Caki2 (cell line): ENCODE data around the gene HMGN2. TPM values are rescaled to one million over a fixed set of nuclear protein-coding genes. Genes with fewer than 3 reads are reported as not detected.
"Not testable (repeated sequence)": the region's sequence is repeated elsewhere in the genome, so short reads cannot be mapped to it uniquely, and the experiment has no call there.

Experiments used
- DNase-seq: peaks from one replicate; pipeline ENCODE4 v3.0.0-alpha.2; 2015; ENCODE audit warnings: low read depth
- in situ Hi-C: cut with HindIII; loops from 2 replicates; pipeline ENCODE4 v1.10.0; 2016; ENCODE audit warnings: low sequenced_read_pairs, low pct_unique_long_range_greater_than_20kb, mixed read lengths
- total RNA-seq: library from RNA; depleted of rRNA; stranded (reverse); fragments of >200 nt; shearing (Covaris generic); gene quantifications from 2 replicates; pipeline ENCODE4 v1.2.3, GENCODE V29; 2014; ENCODE audit warnings: low replicate concordance

HMGN2 gene
- total RNA-seq, 1 experiment from 2014 or later: 785 TPM

DNA sequence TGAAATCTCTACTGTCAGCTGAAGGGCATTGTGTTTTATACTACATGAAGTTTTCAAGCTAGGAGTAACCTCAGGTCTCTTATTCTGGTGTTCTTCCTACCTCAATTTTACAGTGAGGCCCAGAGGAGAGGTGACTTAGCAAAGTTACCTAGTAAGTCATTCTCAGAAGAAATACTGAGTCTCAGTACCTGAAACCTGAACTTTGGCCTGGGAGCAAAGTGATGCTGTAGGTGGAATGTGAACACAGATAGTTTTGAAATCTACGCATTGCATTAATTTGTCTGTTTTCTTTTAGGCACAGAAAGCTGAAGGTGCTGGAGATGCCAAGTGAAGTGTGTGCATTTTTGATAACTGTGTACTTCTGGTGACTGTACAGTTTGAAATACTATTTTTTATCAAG, 2.6 kb downstream of the HMGN2 start:
- DNase-seq: no peak
- in situ Hi-C loops: no loop called here

DNA sequence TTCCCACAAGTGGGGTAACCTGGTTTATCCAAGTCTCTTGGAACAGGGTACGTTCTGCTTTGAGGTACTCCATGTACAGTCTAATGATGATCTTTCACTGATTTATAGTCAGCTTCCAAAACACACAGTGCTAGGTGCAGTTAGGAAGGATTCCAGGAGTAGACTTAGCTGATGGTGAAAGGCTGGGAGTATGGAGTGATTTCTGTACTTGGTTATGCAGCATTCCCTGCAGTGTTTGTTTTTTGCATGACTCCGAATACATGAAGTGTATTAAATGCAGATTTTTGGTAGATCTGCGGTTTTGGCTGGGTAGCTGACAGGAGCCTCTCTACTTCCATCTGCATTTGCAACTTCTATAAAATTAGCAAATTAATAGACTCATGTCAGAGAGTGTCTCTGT, 3.7 kb downstream of the HMGN2 start:
- in situ Hi-C loops: no loop called here
- no peak for DNase-seq

DNA sequence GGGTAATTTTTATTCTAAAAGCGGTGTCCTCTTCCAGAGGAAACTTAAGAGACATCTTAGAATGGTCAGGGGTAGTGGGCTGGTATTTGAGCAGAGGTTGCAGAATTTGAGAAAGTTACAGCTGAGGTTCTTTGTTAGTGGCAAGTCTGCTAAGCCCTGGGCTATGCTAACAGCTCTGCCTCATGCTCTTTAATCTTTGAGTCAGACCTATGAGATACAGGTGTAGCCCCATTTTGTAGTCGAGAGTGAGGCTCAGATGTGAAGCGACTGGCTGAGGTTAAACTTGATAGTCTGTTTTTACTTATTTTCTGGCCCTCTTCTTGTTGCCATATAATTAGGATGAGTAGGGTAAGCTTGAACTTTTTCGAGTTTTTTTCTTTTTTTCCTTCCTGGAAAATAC, 4.7 kb downstream of the HMGN2 start:
- no peak for DNase-seq
- in situ Hi-C loops: no loop called here

DNA sequence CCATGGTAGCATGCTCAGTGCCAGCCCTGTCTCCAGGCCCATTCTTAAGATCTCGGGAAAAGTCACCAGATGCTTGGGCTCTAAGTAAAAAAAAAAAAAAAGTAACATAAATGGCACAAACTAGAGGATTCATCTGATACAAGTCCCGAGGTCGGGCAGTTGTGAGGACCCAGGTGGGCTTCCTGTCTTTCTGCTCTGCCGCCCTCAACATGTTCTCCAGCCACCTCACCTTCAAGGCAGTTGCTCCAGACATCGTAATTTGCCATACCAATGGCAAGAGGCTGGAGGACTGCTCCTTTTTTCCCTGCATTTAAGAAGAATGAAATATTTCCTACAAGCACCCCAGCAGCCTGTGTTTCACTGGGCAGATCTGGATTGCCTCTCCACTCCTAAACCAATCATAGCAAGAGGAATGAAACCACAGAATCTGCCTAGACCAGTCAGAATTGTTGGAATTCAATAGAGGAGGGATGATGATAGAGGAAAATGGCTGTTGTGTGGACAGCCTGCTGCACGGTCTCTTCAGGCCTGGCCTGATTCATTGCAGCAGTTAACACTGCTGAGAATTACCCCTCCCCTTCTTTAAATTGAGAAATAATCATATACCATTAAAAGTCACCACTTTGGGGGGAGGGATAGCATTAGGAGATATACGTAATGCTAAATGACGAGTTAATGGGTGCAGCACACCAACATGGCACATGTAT, 5.4 kb downstream of the HMGN2 start:
- peak; percentile 18 for DNase-seq
- in situ Hi-C loops: no loop called here

DNA sequence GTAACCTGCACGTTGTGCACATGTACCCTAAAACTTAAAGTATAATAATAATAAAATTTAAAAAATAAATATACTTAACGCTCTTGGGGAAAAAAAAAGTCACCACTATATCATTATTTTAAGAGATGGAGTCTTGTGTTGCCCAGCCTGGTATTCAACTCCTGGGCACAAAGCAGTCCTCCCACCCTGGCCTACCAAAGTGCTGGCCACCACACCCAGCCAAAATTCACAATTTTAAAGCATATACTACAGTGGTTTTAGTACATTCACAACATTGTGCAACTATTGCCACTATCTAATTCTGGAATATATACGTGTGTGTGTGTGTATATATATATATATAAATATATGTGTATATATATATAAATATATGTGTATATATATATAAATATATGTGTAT, 5.9 kb downstream of the HMGN2 start:
- in situ Hi-C loops: no loop called here
- DNase-seq: no peak

DNA sequence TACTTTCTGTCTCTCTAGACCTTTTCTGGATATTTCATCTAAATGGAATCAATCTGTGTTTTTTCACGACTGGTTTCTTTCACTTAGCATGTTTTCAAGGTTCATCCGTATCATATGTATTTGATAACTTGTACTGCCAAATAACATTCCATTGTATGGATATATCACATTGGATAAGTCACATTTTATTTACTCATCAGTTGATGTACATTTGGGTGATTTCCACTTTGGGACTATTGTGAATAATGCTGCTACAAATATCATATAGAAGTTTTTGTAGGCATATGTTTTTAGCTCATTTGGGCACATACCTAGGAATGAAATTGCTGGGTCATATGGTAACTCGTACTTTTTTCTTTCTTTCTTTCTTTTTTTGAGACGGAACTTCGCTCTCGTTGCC, 6.7 kb downstream of the HMGN2 start:
- in situ Hi-C loops: no loop called here

DNA sequence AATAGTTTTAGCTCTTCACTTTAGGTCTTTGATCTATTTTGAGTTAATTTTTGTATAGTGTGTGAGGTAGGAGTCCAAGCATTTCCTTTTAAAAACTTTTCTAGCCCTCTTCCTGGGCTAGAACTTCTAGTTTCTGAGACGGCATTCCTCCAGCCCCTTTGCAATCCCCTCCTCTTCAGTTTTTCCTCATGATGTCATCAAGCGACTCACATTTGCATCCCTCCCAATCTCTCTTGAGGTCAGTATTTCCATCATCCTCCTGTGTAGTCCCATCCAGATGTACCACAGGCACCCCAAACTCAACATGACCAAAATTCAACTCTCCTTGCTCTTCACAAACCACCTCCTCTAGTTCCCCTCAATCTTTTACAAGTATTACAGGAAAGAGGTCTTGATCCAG, 10.7 kb downstream of the HMGN2 start:
- in situ Hi-C loops: no loop called here

More for the DNA sequence above, 6.7 kb downstream of the HMGN2 start:
- DNase-seq: no peak

DNA sequence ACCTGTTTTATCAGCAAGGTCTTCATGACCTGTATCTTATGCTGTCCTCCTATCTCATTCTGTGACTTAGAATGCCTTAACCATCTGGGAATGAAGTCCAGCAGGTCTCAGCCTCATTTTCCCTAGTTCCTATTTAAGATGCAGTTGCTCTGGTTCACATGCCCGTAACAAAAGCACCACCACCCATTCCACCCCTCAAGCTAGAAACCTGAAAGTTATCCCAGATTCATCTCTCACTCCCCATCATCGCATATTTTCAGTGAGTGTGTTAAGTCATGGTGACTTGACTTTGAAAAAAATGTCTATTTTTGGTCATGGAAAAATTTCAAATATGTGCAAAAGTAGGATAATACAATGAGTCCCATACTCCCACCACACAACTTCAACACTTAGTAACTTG, 11.7 kb downstream of the HMGN2 start:
- DNase-seq: no peak
- in situ Hi-C loops: no loop called here

More for the DNA sequence above, 10.7 kb downstream of the HMGN2 start:
- no peak for DNase-seq

DNA sequence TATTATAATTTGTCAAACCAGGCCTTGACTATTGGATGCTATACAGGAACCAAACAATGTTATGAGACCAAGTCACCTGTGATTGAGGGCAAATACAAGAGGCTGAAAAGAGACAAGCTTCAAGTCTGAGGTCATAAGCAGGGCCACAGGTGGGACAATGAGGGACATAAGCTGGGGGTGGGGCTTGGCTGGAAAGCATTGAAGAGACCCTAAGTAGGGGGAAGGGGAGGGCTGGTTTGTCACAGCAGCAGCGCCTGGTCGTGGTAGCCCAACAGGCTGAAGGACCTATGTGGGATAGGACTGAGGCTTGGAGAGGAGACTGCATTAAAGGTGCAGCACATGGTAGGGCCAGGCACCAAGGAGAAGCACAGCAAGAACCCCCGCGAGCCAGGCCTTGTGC, 17.9 kb downstream of the HMGN2 start:
- no peak for DNase-seq
- in situ Hi-C loops: no loop called here

DNA sequence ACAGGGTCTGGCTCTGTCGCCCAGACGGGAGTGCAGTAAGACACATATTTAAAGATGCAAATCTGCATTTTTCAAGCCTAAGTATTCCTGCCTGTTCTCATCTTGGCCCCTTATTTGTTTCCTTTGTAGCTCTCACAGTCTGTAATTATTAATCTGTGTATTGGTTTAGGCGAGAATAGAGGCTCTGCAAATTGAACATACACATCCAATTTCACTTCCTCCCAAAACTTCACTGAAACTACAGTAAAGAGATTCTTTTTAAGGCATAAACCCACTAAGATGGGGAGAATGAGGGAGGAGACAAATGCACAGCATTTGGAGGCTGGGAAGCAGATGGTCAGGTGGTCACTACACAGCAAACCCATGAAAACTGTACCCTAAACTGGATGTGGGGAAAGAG, 21.0 kb downstream of the HMGN2 start:
- DNase-seq: no peak
- in situ Hi-C loops: no loop called here

DNA sequence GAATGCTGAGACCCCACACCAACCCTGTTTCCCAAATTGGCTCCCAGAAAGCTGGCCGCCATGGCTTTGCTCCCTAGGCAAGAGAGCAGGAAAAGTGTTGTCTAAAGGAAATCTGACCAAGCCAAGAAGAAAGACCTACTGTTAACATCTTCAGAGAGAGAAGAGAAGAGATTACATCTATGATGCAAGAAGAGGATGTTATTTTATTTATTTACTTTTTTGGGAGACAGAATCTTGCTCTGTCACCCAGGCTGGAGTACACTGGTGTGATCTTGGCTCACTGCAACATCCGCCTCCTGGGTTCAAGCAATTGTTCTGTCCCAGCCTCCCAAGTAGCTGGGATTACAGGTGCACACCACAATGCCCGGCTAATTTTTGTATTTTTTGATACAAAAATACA, 21.7 kb downstream of the HMGN2 start:
- in situ Hi-C loops: no loop called here
- DNase-seq: no peak

DNA sequence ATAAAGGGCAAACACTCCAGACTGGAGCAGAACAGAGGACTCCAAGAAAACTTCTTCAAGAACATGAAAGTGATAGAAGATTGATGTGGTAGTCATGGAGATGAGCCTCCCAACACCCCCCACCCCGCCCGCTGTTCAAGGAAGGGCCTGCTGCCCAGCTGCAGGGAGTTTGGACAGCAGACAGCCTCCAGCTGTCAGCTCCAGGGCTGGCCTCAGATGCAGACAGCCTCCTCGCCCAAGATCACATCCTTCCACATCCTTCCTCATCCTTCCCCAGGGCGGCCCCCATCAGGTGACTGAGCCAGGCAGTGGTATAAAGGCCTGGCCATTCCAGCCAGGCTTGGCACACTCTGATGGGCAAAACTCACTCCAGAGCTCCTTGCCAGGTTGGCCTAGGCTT, 24.6 kb downstream of the HMGN2 start:
- in situ Hi-C loops: no loop called here
- DNase-seq: no peak

DNA sequence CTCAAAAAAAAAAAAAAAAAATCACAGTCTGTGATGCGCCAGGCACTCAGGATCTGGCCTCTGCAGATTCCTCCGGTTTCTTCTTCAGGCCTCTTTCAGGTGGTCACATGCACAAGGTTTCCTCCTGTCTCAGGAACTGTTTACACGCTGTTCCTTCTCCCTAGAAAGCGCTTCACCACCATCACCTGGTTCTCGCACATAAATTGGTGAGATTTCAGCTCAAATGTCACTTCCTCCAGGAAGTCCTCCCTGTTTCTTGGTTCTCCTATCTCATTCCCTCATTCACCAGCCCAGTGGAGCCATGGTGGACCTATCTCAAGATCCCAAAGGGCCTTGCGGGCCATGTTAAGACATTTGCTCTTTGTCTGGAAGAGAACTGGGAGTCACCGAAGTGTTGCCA, 26.7 kb downstream of the HMGN2 start:
- DNase-seq: no peak
- in situ Hi-C loops: no loop called here

DNA sequence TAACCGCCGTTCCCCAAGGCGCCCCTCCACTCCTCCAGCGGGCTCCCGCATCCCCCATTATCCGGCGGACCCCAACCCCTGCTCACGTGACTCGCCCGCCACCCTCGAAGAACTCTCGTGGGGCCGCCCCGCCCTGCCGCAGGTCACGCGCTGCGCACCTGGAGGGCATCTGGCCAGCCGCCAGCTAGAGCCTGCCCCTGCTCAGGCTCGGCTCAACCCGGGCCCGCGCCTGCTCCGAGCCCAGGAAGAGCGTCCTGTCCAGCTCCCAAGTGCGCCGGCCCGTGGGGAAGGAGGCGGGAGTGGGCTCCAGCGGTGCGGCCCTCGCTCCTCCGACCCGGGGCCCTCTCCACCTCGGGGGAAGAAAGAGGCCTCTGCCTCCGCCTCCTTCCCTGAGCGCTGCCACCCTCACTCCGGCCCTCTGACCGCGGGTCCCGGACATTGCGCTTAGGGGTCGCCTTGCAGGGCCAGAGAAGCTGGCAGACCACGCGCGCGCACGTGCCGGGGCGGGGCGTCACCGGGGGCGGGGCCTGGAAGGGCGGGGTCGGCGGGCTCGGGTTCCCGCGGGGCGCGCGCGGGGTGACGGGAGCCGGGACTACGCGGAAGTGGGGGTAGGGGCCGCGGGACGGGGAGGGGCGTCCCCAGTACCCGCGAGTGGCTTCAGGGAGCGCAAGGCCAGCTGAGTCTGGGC, 28.4 kb downstream of the HMGN2 start:
- peak; percentile 90 for DNase-seq

DNA sequence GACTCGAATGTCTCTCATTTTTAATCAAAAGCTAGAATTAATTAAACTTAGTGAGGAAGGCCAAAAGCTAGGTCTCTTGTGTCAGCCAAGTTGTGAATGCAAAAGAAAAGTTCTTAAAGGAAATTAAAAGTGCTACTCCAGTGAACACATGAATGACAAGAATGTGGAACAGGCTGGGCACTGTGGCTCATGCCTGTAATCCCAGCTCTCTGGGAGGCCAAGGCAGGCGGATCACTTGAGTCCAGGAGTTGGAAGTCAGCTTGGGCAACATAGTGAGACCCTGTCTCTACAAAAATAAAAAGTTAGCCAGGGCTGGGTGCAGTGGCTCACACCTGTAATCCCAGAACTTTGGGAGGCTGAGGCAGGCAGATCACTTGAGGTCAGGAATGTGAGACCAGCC, 38.5 kb downstream of the HMGN2 start:
- in situ Hi-C loops: not testable (repeated sequence)
- peak; percentile 33 for DNase-seq

More for the DNA sequence above, 28.4 kb downstream of the HMGN2 start:
- in situ Hi-C loops: no loop called here

DNA sequence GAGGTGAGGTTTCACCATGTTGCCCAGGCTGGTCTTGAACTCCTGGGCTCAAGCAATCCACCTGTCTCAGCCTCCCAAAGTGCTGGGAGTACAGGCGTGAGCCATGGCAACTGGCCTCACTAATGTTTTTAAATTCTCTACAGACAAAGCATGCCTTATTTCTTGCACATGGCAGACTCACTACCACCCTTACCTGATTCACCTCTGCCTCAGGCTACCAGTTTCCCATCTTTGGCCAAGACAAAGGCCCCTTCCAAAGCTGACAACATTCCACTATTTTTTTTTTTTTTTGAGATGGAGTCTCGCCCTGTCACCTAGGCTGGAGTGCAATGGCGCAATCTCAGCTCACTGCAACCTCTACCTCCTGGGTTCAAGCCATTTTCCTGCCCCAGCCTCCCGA, 43.6 kb downstream of the HMGN2 start:
- DNase-seq, in situ Hi-C loops: not testable (repeated sequence)

DNA sequence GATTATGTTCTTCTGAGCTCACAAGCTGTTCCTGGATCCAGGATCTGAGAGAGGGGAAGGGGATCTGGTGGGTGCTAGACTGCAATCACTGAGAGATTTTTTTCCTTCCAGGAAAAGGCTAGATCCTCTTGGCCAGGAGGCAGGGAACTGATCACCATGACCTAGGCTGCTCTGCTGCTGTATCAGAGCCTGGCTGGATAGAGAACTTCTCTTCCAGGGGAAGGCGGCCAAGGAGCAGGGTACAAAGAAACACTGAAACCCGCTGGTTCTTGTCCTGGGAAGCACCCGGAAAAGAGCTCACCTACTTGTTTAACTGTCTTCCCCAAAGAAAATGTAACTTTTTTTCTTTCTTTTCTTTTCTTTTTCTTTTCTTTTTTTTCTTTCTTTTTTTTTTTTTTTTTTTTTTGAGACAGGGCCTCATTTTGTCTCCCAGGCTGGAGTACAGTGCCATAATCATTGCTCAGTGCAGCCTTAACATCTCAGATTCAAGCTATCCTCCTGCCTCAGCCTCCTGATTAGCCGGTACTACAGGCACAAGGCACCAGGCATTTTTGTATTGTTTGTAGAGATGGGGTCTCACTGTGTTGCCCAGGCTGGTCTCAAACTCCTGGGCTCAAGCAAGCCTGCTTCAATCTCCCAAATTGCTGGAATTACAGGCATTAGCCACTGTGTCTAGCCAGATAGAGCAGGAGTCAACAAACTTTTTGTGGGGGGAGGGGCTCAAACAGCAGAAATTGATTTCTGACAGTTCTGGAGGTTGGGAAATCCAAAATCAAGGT, 44.9 kb downstream of the HMGN2 start:
- in situ Hi-C loops: no loop called here
- DNase-seq: no peak

DNA sequence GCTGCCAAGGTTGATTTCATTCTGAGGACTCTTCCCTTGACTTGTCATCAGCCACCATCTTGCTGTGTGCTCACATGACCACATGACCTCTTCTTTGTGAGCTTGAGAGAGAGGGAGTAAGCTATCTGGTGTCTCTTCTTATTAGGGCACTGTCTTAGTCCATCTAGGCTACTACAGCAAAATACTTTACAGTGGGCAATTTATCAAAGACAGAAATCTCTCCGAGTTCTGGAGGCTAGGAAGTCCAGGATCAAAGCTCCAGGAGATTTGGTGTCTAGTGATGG, 45.5 kb downstream of the HMGN2 start:
- in situ Hi-C loops: no loop called here
- DNase-seq: no peak

DNA sequence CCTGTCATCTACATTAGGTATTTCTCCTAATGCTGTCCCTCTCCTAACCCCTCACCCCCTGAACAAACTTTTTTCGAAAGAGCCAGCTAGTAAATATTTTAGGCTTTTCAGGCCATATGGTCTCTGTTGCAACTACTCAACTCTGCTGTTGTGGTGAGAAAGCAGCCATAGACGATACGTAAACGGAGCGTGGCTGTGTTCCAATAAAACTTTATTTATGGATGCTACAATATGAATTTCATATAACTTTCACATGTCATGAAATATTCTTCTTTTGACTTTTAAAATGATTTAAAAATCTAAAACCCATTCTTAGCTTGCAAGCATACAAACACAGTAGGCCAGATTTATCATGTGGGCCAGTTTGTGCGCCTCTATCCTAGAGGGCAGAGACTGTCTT, 46.1 kb downstream of the HMGN2 start:
- DNase-seq: no peak
- in situ Hi-C loops: no loop called here
